A549 (cell line): ENCODE data around the gene ZDHHC11. TPM values are rescaled to one million over a fixed set of nuclear protein-coding genes. Genes with fewer than 3 reads are reported as not detected.

Experiments
- ATAC-seq, 2 experiments: fragments of 200-7000 bp in 1 of 2; fragments of >200 bp in 1 of 2; cut with Nextera tagmentation in 1 of 2; cut with Tn5 transposase in 1 of 2; 3 replicates each; pipeline versions ENCODE4 v1.8.0 to v1.9.1; 2018 to 2020; ENCODE audit warnings: mild to moderate bottlenecking in 1 of 2, moderate library complexity in 1 of 2
- CTCF ChIA-PET: fragments of 300-600 bp; sonication (Branson Sonifier 250); formaldehyde crosslinking; extraction: SDS; loops from one replicate; lab custom pipeline; 2021; ENCODE audit warnings: antibody characterized with exemption, inconsistent platforms; lab: Yijun Ruan, JAX
- POLR2A ChIA-PET: fragments of 350-600 bp; formaldehyde crosslinking; extraction: SDS; loops from one replicate; lab custom pipeline; 2021; ENCODE audit warnings: antibody characterized with exemption, inconsistent platforms; lab: Yijun Ruan, JAX
- DNase-seq, 2 experiments: peaks; one replicate each; pipeline versions ENCODE4 v3.0.0 to v3.0.0-alpha.2; 2011 to 2016; ENCODE audit warnings: low read depth in 1 of 2, low spot score in 1 of 2
- FAIRE-seq: peaks from 2 replicates; lab custom pipeline; 2011; peaks lifted over from hg19 to GRCh38; lab: Jason Lieb, UNC
- H3K27ac ChIP-seq, 2 experiments: fragments of >200 bp; sonication (Bioruptor Twin); formaldehyde crosslinking; 3 replicates each; pipeline ENCODE4 v1.5.1; 2016 to 2017
- H3K4me1 ChIP-seq: fragments of >200 bp; sonication (Bioruptor Twin); formaldehyde crosslinking; 3 replicates; pipeline ENCODE4 v1.6.1; 2016
- H3K4me2 ChIP-seq: fragments of >200 bp; sonication (Bioruptor Twin); formaldehyde crosslinking; 3 replicates; pipeline ENCODE4 v1.6.1; 2016
- H3K4me3 ChIP-seq: fragments of >200 bp; sonication (Bioruptor Twin); formaldehyde crosslinking; 3 replicates; pipeline ENCODE4 v1.5.1; 2016
- H3K9me3 ChIP-seq: fragments of >200 bp; sonication (Bioruptor Twin); formaldehyde crosslinking; 3 replicates; pipeline ENCODE4 v1.6.1; 2016
- CHD2 ChIP-seq: fragments of 150-350 bp; IDR thresholded peaks from 2 replicates; pipeline ENCODE4 v1.6.1; 2014; ENCODE audit warnings: low read length; ENCODE audit not compliant: partially characterized antibody
- EHF ChIP-seq: fragments of 250-450 bp; sonication (Bioruptor Pico); IDR thresholded peaks from 2 replicates; pipeline ENCODE4 v1.5.0; 2020; ENCODE audit warnings: mild to moderate bottlenecking
- HOXB13 ChIP-seq: fragments of 250-450 bp; sonication (Bioruptor Pico); IDR thresholded peaks from 2 replicates; pipeline ENCODE4 v1.5.0; 2020; ENCODE audit warnings: low read depth, mild to moderate bottlenecking, moderate library complexity
- HOXB5 ChIP-seq: fragments of 250-450 bp; sonication (Bioruptor Pico); IDR thresholded peaks from 2 replicates; pipeline ENCODE4 v1.5.0; 2020; ENCODE audit warnings: mild to moderate bottlenecking, moderate library complexity
- JUN ChIP-seq, 2 experiments: fragments of >200 bp; sonication (Bioruptor Twin); formaldehyde crosslinking; IDR thresholded peaks; 2 replicates in 1 of 2; 3 replicates in 1 of 2; pipeline ENCODE4 v1.6.1; 2016 to 2017
- NFE2L2 ChIP-seq: fragments of 150-350 bp; conservative IDR thresholded peaks from 2 replicates; pipeline ENCODE4 v1.6.1; 2014; ENCODE audit warnings: low read length
- PHF8 ChIP-seq: fragments of 200-600 bp; sonication (generic); IDR thresholded peaks from 2 replicates; pipeline ENCODE4 v1.6.1; 2016; ENCODE audit warnings: low read depth, mild to moderate bottlenecking, antibody characterized with exemption, moderate library complexity, borderline replicate concordance
- POLR2AphosphoS2 ChIP-seq: conservative IDR thresholded peaks from 2 replicates; pipeline ENCODE4 v1.6.1; 2012; ENCODE audit warnings: low read length, improper control_type of control experiment, inconsistent platforms
- RAD21 ChIP-seq, 2 experiments: fragments of >200 bp in 1 of 2; sonication (Bioruptor Twin) in 1 of 2; formaldehyde crosslinking in 1 of 2; IDR thresholded peaks in 1 of 2; conservative IDR thresholded peaks in 1 of 2; 2 replicates in 1 of 2; 3 replicates in 1 of 2; pipeline ENCODE4 v1.6.1; 2012 to 2018; ENCODE audit warnings: inconsistent platforms in 1 of 2
- RARB ChIP-seq: fragments of 250-450 bp; sonication (Bioruptor Pico); IDR thresholded peaks from 2 replicates; pipeline ENCODE4 v1.8.0; 2021; ENCODE audit warnings: mild to moderate bottlenecking, moderate library complexity
- RCOR1 ChIP-seq: fragments of 150-350 bp; IDR thresholded peaks from 2 replicates; pipeline ENCODE4 v1.6.1; 2014; ENCODE audit warnings: antibody characterized with exemption, low read length, low read depth
- RFX5 ChIP-seq: fragments of 450-650 bp; IDR thresholded peaks from 2 replicates; pipeline ENCODE4 v1.7.1; 2014; ENCODE audit warnings: antibody characterized with exemption, mild to moderate bottlenecking, moderate library complexity
- RNF2 ChIP-seq: fragments of 200-600 bp; sonication (generic); IDR thresholded peaks from 2 replicates; pipeline ENCODE4 v1.6.1; 2016; ENCODE audit warnings: low read depth, mild to moderate bottlenecking, antibody characterized with exemption, moderate library complexity, borderline replicate concordance
- ZFP36 ChIP-seq: fragments of 450-650 bp; IDR thresholded peaks from 2 replicates; pipeline ENCODE4 v1.6.1; 2014; ENCODE audit warnings: borderline replicate concordance; ENCODE audit not compliant: partially characterized antibody
- ZNF302 ChIP-seq: fragments of 250-450 bp; sonication (Bioruptor Pico); IDR thresholded peaks from 2 replicates; pipeline ENCODE4 v1.9.0; 2021; ENCODE audit warnings: inconsistent platforms, mild to moderate bottlenecking, moderate library complexity
- WGBS: methylation state at CpG from one replicate; pipeline ENCODE4 v1.1.6; 2017; ENCODE audit errors: missing lambda C conversion rate; 5-methylcytosine and 5-hydroxymethylcytosine counted together
- polyA plus RNA-seq, 4 experiments: library from polyadenylated mRNA; depleted of rRNA in 3 of 4; stranded (reverse); fragments of >200 nt; fragmentation: RNase III in 1 of 4; extraction: RNeasy Plus Mini Kit Qiagen cat#74134 plus additional on column Dnase treatment in 1 of 4; gene quantifications; 2 replicates in 3 of 4; 3 replicates in 1 of 4; pipeline ENCODE4 v1.2.3, GENCODE V29; 2011 to 2017
- TF ChIP-seq, protein P1 (sequence below): fragments of 150-350 bp; IDR thresholded peaks from 2 replicates; pipeline ENCODE4 v1.6.1; 2014; ENCODE audit warnings: low read depth, mild to moderate bottlenecking, low read length
- TF ChIP-seq, protein P2 (sequence below): fragments of >200 bp; sonication (Bioruptor Twin); formaldehyde crosslinking; IDR thresholded peaks from 2 replicates; pipeline ENCODE4 v1.6.1; 2016
- TF ChIP-seq, protein P3 (sequence below): IDR thresholded peaks from 2 replicates; pipeline ENCODE4 v1.6.1; 2012; ENCODE audit warnings: low read depth, borderline replicate concordance
- TF ChIP-seq, protein P4 (sequence below): fragments of >200 bp; sonication (Bioruptor Twin); formaldehyde crosslinking; IDR thresholded peaks from 3 replicates; pipeline ENCODE4 v1.5.1; 2016
- TF ChIP-seq, protein P5 (sequence below): IDR thresholded peaks from 2 replicates; pipeline ENCODE4 v1.6.1; 2012

The ZDHHC11 gene
- polyA plus RNA-seq, 2 of the 4 experiments (the other 2 are of a cell fraction) = 2.6 to 13.7 TPM

DNA sequence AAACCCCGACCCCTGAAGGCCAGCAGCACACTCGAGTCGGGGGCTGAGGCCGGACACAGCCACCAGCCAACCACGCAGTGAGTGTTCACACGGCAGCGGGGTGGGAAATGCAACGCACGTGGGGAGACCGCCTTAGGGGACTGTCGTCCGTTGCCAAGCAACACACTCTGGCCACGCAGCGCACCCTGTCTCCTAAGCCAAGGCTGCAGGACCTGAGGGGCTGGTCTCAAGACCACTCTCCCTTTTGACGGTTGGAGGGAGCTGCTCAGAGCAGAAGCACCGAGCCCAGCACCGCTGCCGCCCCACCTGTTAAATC is 34.3 kb upstream of the ZDHHC11 start:
- WGBS = 95% methylated on average over 16 of the region's 18 CpGs
- Histone ChIP-seq H3K9me3 (no peaks in the 10 kb centered on the region), H3K4me1 (no peaks in the 10 kb centered on the region)
- no peak for DNase-seq
- TF ChIP-seq, protein P1, sequence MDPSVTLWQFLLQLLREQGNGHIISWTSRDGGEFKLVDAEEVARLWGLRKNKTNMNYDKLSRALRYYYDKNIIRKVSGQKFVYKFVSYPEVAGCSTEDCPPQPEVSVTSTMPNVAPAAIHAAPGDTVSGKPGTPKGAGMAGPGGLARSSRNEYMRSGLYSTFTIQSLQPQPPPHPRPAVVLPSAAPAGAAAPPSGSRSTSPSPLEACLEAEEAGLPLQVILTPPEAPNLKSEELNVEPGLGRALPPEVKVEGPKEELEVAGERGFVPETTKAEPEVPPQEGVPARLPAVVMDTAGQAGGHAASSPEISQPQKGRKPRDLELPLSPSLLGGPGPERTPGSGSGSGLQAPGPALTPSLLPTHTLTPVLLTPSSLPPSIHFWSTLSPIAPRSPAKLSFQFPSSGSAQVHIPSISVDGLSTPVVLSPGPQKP = no peak
- TF ChIP-seq HOXB5 (no peak), ZFP36 (no peak), CHD2 (no peak), RNF2 (no peak), RARB (CRISPR knock-in tag) (no peak), EHF (no peak), RCOR1 (no peak), HOXB13 (CRISPR knock-in tag) (no peak)
- TF ChIP-seq, protein P2, sequence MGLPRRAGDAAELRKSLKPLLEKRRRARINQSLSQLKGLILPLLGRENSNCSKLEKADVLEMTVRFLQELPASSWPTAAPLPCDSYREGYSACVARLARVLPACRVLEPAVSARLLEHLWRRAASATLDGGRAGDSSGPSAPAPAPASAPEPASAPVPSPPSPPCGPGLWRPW = no peak
- TF ChIP-seq, protein P3, sequence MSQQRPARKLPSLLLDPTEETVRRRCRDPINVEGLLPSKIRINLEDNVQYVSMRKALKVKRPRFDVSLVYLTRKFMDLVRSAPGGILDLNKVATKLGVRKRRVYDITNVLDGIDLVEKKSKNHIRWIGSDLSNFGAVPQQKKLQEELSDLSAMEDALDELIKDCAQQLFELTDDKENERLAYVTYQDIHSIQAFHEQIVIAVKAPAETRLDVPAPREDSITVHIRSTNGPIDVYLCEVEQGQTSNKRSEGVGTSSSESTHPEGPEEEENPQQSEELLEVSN = no peak
- TF ChIP-seq, protein P4, sequence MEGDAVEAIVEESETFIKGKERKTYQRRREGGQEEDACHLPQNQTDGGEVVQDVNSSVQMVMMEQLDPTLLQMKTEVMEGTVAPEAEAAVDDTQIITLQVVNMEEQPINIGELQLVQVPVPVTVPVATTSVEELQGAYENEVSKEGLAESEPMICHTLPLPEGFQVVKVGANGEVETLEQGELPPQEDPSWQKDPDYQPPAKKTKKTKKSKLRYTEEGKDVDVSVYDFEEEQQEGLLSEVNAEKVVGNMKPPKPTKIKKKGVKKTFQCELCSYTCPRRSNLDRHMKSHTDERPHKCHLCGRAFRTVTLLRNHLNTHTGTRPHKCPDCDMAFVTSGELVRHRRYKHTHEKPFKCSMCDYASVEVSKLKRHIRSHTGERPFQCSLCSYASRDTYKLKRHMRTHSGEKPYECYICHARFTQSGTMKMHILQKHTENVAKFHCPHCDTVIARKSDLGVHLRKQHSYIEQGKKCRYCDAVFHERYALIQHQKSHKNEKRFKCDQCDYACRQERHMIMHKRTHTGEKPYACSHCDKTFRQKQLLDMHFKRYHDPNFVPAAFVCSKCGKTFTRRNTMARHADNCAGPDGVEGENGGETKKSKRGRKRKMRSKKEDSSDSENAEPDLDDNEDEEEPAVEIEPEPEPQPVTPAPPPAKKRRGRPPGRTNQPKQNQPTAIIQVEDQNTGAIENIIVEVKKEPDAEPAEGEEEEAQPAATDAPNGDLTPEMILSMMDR = no peak
- TF ChIP-seq, all 56 proteins: peak for 0
- FAIRE-seq (no peak), ATAC-seq (no peak)
- Histone ChIP-seq H3K4me2 (no peak overlapping the region), H3K27ac (no peak overlapping the region), H3K4me3 (no peak overlapping the region)
- ChIA-PET POLR2A (no interaction called here), CTCF (interaction anchor here (0.6 to 1.6 kb wide), 3 partner anchors 18 to 438 kb away, joined by 3 to 5 read pairs (median 3); no protein-coding TSS in a partner anchor)

DNA sequence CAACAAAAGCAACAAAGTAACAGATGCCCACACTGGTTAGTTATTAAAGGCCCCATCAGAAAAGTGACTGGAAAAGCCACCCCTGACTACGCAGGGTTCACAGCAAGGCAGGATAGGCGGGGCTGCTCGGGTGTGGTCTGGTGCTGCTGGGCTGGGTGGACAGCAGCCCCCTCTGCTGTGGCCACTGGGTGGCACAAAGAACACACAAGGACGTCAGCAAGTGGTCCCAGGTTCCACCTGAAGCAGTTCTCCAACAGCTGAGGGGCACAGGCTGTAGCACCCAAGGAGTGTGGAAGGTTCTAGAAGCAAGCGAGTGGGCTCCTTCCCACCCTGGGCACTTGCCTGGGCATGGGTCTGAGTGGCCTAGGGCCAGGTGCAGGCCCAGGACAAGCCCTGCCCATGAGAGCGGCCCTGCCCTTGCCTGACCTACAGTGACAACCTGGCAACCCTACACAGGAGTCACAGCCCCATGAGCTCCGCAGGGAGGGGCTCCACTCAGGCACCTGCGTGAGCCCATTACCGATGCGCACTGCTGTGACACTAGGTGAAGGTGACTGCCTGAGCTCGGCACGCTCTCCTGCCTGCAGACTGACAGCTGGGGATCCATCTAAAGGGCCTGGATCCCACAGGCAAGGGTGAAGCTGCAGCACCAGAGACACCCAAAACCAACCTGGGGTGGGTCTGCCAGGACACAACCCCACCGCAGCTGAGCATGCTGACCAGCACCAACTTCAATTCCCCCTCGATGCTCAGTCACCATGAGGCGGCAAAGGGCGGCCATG is 33.8 kb upstream of the ZDHHC11 start:
- H3K4me3 ChIP-seq = no peak overlapping the region
- CTCF ChIA-PET = interaction anchor here (0.6 to 1.6 kb wide), 4 partner anchors 19 to 438 kb away, joined by 3 to 5 read pairs (median 3); no protein-coding TSS in a partner anchor
- H3K9me3 ChIP-seq = no peaks in the 10 kb centered on the region
- 92% methylated on average over 11 of the region's 16 CpGs for WGBS
- DNase-seq (no peak), ATAC-seq (peak in 1 of 2 experiments; percentile 35; a peak in 3 of 6 replicates), FAIRE-seq (no peak)
- H3K4me2 ChIP-seq = no peak overlapping the region
- TF ChIP-seq RFX5 (no peak), POLR2AphosphoS2 (no peak), RARB (CRISPR knock-in tag) (no peak), ZNF302 (CRISPR knock-in tag) (no peak), EHF (no peak)
- peak overlapping the region in 1 of 2 experiments; percentile 5; a peak in 1 of 6 replicates for H3K27ac ChIP-seq
- no peaks in the 10 kb centered on the region for H3K4me1 ChIP-seq
- POLR2A ChIA-PET = no interaction called here

DNA sequence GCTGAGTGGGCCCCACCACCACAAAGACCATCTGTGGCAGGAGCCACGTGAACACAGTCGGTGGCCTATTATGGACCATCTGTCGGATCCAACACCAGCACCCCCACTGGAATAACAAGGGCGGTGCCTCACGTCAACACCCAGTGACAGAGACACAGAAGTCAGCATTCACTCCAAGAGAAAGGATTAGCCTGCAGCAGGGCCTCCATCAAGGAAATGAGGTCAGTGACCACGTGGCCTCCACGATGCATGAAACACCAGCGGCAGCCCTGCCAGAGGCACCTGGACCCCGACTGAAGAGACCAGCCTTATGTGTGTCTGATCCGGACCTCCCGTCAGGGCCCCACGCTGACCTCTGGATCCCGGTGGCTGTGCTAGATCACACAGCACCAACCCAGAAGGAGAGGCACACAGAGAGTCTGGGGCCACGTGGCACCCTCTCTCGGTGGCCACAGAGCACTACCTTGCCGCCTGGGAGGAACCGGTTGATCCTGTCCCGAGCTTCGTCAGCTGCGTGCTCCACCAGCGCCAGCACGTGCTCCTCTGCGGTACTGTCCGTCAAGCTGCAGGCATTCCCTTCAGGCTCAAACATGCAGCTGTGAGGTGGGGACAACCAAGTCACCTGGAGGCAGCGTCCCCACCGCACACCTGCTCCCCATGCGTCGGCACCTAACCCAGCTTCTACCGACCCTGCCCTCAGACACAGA is 32.8 kb upstream of the ZDHHC11 start:
- H3K27ac ChIP-seq = no peak overlapping the region
- ATAC-seq = no peak
- POLR2A ChIA-PET = no interaction called here
- CTCF ChIA-PET = interaction anchor here (1.2 kb wide), 2 partner anchors 18 to 284 kb away, joined by 3 read pairs; no protein-coding TSS in a partner anchor
- no peak for FAIRE-seq
- no peak overlapping the region for H3K4me3 ChIP-seq
- no peaks in the 10 kb centered on the region for H3K4me1 ChIP-seq
- H3K4me2 ChIP-seq = no peak overlapping the region
- 95% methylated on average over 26 of the region's 29 CpGs for WGBS
- no peak for DNase-seq
- H3K9me3 ChIP-seq = no peaks in the 10 kb centered on the region
- TF ChIP-seq RFX5 (no peak), ZNF302 (CRISPR knock-in tag) (no peak), JUN (IDR thresholded peaks at IDR 0.05) (no peak), NFE2L2 (no peak), POLR2AphosphoS2 (no peak), PHF8 (no peak), RAD21 (conservative IDR thresholded peaks at IDR 0.05 in 1 of 2, IDR thresholded peaks at IDR 0.05 in 1 of 2) (no peak), RCOR1 (no peak)
- TF ChIP-seq, protein P5, sequence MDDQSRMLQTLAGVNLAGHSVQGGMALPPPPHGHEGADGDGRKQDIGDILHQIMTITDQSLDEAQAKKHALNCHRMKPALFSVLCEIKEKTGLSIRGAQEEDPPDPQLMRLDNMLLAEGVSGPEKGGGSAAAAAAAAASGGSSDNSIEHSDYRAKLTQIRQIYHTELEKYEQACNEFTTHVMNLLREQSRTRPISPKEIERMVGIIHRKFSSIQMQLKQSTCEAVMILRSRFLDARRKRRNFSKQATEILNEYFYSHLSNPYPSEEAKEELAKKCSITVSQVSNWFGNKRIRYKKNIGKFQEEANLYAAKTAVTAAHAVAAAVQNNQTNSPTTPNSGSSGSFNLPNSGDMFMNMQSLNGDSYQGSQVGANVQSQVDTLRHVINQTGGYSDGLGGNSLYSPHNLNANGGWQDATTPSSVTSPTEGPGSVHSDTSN = no peak
- TF ChIP-seq, protein P4 = no peak
- TF ChIP-seq, protein P3 = no peak
